ENCODE measurements around the gene USP15. TPM values are rescaled to one million over a fixed set of nuclear protein-coding genes. Genes with fewer than 3 reads are reported as not detected.

USP15 gene
- total RNA-seq, 1 experiment from 2014 or later, result 25.8 TPM

DNA sequence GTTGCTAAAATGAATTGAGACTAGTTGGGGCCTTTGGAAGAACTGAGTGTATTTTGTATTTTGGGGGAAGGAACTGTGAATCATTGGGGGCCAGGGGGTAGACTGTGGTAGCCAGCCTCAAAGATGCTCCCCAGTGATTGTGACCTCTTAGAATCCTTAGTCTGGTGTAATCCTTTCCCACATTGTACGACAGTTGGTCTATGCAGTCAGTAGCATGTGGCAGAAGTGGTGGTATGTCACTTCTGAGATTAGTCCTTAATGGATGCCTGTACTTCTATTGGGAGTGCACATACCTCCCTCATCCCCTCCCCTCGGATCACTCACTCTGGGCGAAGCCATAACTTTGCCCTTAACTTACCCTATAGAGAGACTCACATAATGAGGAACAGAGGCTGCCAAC lies 48.0 kb downstream of the USP15 start:
- TF ChIP-seq EZH2 (IDR thresholded peaks at IDR 0.05; ENCODE audit: low read depth) (no peak), CTCF (conservative IDR thresholded peaks at IDR 0.05) (no peak)
- H3K9me3 ChIP-seq (ENCODE audit: insufficient read depth, low read depth), result no peaks in the 10 kb centered on the region; the same call in none of the 2 replicates
- H3K9me2 ChIP-seq (ENCODE audit: insufficient read depth), result no peaks in the 10 kb centered on the region; the same call in 1 of the 2 replicates
- H3K27ac ChIP-seq, result no peak overlapping the region
- H3K4me2 ChIP-seq, result no peak overlapping the region
- no TSS peak for BruUV-seq (replicated peaks)
- H3K36me3 ChIP-seq (ENCODE audit: low read depth), result peaks cover 14% of the 10 kb centered on the region; the same call in 1 of the 2 replicates
- H3K4me3 ChIP-seq, result no peak overlapping the region
- ChIA-PET CTCF (no interaction called here), POLR2A (ENCODE audit: unreplicated experiment) (no interaction called here)
- no peak for DNase-seq
- H2AFZ ChIP-seq, result no peak overlapping the region
- H3F3A ChIP-seq (ENCODE audit: insufficient read depth, low read depth), result no peaks in the 10 kb centered on the region
- H3K4me1 ChIP-seq (replicated peaks; ENCODE audit: insufficient read depth), result no peaks in the 10 kb centered on the region
- peaks cover 10% of the 10 kb centered on the region; the same call in 1 of the 2 replicates for H3K79me2 ChIP-seq (ENCODE audit: low read depth)
- H3K27me3 ChIP-seq (ENCODE audit: insufficient read depth, low read depth), result no peaks in the 10 kb centered on the region
- intact Hi-C loops (cut with micrococcal nuclease; ENCODE audit: unreplicated experiment), result no loop called here
- H4K20me1 ChIP-seq (ENCODE audit: insufficient read depth), result 0 out of 2 replicates have a peak, but pooled peaks cover 2% of the 10 kb centered on the region

DNA sequence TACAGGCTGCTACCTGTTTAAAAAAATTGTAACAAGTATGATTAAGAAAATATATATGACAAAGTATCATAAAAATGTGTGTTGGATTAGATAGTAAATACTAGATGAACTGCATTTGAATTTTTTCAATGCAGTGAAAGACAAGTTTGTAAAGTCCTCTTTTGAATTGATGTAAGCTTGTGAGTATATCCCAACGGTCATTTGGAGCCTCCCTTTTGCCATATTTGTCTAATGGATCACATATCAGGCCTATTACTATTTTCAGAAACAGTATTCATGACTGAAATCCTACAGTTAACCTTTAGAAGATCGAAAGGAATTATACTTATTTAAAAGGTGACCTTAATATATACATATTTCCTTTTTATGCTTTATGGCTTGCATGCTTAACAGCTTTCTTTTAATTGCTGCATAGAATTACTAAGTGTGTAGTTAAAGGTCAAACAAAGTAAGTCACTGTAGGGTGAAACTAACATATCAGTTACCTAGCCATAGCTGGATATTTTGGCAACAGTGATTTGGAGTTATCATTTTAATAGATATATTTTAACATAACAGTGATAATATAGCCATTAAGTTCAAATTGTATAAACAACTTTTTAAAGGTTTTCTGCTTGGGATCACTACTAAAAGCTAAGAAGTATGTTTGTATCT lies 53.6 kb downstream of the USP15 start:
- ChIA-PET POLR2A (ENCODE audit: unreplicated experiment) (no interaction called here), CTCF (no interaction called here)
- no peak for DNase-seq
- Histone ChIP-seq H3K9me2 (ENCODE audit: insufficient read depth) (no peaks in the 10 kb centered on the region; the same call in 1 of the 2 replicates), H3K4me2 (no peak overlapping the region), H3F3A (ENCODE audit: insufficient read depth, low read depth) (no peaks in the 10 kb centered on the region), H4K20me1 (ENCODE audit: insufficient read depth) (0 out of 2 replicates have a peak, but pooled peaks cover 9% of the 10 kb centered on the region), H2AFZ (no peak overlapping the region), H3K4me1 (replicated peaks; ENCODE audit: insufficient read depth) (no peaks in the 10 kb centered on the region), H3K36me3 (ENCODE audit: low read depth) (0 out of 2 replicates have a peak, but pooled peaks cover 4% of the 10 kb centered on the region), H3K9me3 (ENCODE audit: insufficient read depth, low read depth) (no peaks in the 10 kb centered on the region), H3K79me2 (ENCODE audit: low read depth) (peaks cover 6% of the 10 kb centered on the region; the same call in 1 of the 2 replicates), H3K4me3 (no peak overlapping the region), H3K27me3 (ENCODE audit: insufficient read depth, low read depth) (no peaks in the 10 kb centered on the region), H3K27ac (no peak overlapping the region)
- no TSS peak for BruUV-seq (replicated peaks)
- intact Hi-C loops (cut with micrococcal nuclease; ENCODE audit: unreplicated experiment), result no loop called here
- TF ChIP-seq EZH2 (IDR thresholded peaks at IDR 0.05; ENCODE audit: low read depth) (no peak), CTCF (conservative IDR thresholded peaks at IDR 0.05) (no peak)

- Histone ChIP-seq H4K20me1 (ENCODE audit: insufficient read depth) (0 out of 2 replicates have a peak, but pooled peaks cover 9% of the 10 kb centered on the region), H3K9me3 (ENCODE audit: insufficient read depth, low read depth) (no peaks in the 10 kb centered on the region), H3F3A (ENCODE audit: insufficient read depth, low read depth) (no peaks in the 10 kb centered on the region), H3K4me2 (no peak overlapping the region), H3K4me3 (no peak overlapping the region), H3K4me1 (replicated peaks; ENCODE audit: insufficient read depth) (no peaks in the 10 kb centered on the region), H3K36me3 (ENCODE audit: low read depth) (0 out of 2 replicates have a peak, but pooled peaks cover 4% of the 10 kb centered on the region), H3K9me2 (ENCODE audit: insufficient read depth) (no peaks in the 10 kb centered on the region; the same call in 1 of the 2 replicates), H3K27ac (no peak overlapping the region), H2AFZ (no peak overlapping the region), H3K27me3 (ENCODE audit: insufficient read depth, low read depth) (no peaks in the 10 kb centered on the region), H3K79me2 (ENCODE audit: low read depth) (no peaks in the 10 kb centered on the region)
- TF ChIP-seq CTCF (conservative IDR thresholded peaks at IDR 0.05), result no peak
- no peak for TF ChIP-seq EZH2 (IDR thresholded peaks at IDR 0.05; ENCODE audit: low read depth)
- ChIA-PET CTCF (no interaction called here), POLR2A (ENCODE audit: unreplicated experiment) (no interaction called here)
- no peak for DNase-seq
- no TSS peak for BruUV-seq (replicated peaks)
- intact Hi-C loops (cut with micrococcal nuclease; ENCODE audit: unreplicated experiment), result no loop called here
Observed at GRCh38 chr12:62317017-62317416, 56.8 kb downstream of the USP15 start.

All from PC-9 (cell line).